ENCODE data around the gene CRYAB. TPM values are rescaled to one million over a fixed set of nuclear protein-coding genes. Genes with fewer than 3 reads are reported as not detected.

Gene CRYAB
- total and polyA plus RNA-seq, 2 donors (not counting 1 experiment from before 2014, with no cell fraction given) = not detected

GRCh38 chr11:111870886-111871692 lies 40.5 kb downstream of the CRYAB start, which contains the start of gene ALG9:
Gene ALG9, minus strand, starts transcription at chr11:111871581. Its CDS starts 99 bp downstream, at chr11:111871482.
- CTCF ChIA-PET = interaction anchor here (0.6 to 2.1 kb wide), 16 partner anchors 7 to 409 kb away, joined by 3 to 10 read pairs (median 4); no protein-coding TSS in a partner anchor

More at GRCh38 chr11:111870886-111871692, 40.5 kb downstream of the CRYAB start, which contains the start of gene ALG9:
- under 1% methylated on average over 48 of the region's 51 CpGs for WGBS (ENCODE audit: insufficient coverage)
- peaks cover 9% of the 10 kb centered on the region for H3K79me2 ChIP-seq (ENCODE audit: control insufficient read depth, insufficient read depth, low read length)
- ATAC-seq (ENCODE audit: low read depth) (peak; percentile 94), DNase-seq (peak; percentile 94)
- peak within 1 kb of the TSS; percentile 81 for H3K4me2 ChIP-seq (replicated peaks; ENCODE audit: low read depth, low read length, poor library complexity, severe bottlenecking)
- H3K36me3 ChIP-seq (replicated peaks in 1 of 2; ENCODE audit: control extremely low read depth in 1 of 2, control insufficient read depth in 1 of 2, extremely low read depth in 1 of 2, insufficient read depth in 2 of 2, low read length in 1 of 2) = peaks cover 4 to 21% of the 10 kb centered on the region in 2 experiments
- peak within 1 kb of the TSS; percentile 87 for H3K9ac ChIP-seq (ENCODE audit: low read length)
- H3K9me3 ChIP-seq (ENCODE audit: control extremely low read depth in 1 of 3, control insufficient read depth in 2 of 3, insufficient read depth in 1 of 3, low read length in 2 of 3) = no peaks in the 10 kb centered on the region
- H3K27me3 Mint-ChIP-seq = no peaks in the 10 kb centered on the region
- H3K27ac ChIP-seq (ENCODE audit: low read length in 2 of 2) = peak within 1 kb of the TSS; percentile 72 to 91
- H3K4me1 Mint-ChIP-seq = peaks cover 17% of the 10 kb centered on the region
- H3K4me3 ChIP-seq (ENCODE audit: control extremely low read depth in 1 of 5, extremely low read depth in 1 of 5, insufficient read depth in 1 of 5, low read depth in 2 of 5, low read length in 4 of 5) = peak within 1 kb of the TSS; percentile 62 to 81 (median 80)
- POLR2A ChIA-PET = interaction anchor here (0.6 to 1.5 kb wide), 6 partner anchors 9 to 269 kb away, joined by 3 to 5 read pairs (median 3); partner anchors contain the start of genes SDHD, SIK2 and TIMM8B
- H3K27ac Mint-ChIP-seq = peak within 1 kb of the TSS; percentile 94
- intact Hi-C loops (cut with micrococcal nuclease) = loop anchor here (1.0 to 2.0 kb wide), 5 partner anchors 8 to 269 kb away; partner anchors contain the start of genes CFAP68, FDXACB1, SDHD and SIK2
- H3K4me1 ChIP-seq (ENCODE audit: control insufficient read depth in 2 of 2, insufficient read depth in 2 of 2, low read length in 2 of 2) = peaks cover 13 to 14% of the 10 kb centered on the region in 2 donors
- H3K9me3 Mint-ChIP-seq (ENCODE audit: insufficient read depth) = no peaks in the 10 kb centered on the region
- H3K4me3 Mint-ChIP-seq = peak within 1 kb of the TSS; percentile 94
- peak within 1 kb of the TSS; percentile 86 for H2AFZ ChIP-seq (ENCODE audit: insufficient read depth, low read depth, low read length, poor library complexity, severe bottlenecking)
- no peak for TF ChIP-seq EZH2 (IDR thresholded peaks at IDR 0.05; ENCODE audit: borderline replicate concordance, insufficient read depth, low read depth, low read length, poor library complexity, severe bottlenecking)
- TF ChIP-seq CTCF (IDR thresholded peaks at IDR 0.05) = no peak
- H4K20me1 ChIP-seq (ENCODE audit: control insufficient read depth, insufficient read depth, low read length, poor library complexity, severe bottlenecking) = no peaks in the 10 kb centered on the region
- H3K27me3 ChIP-seq (replicated peaks in 1 of 4; ENCODE audit: control extremely low read depth in 1 of 4, control insufficient read depth in 3 of 4, insufficient read depth in 4 of 4, low read length in 3 of 4) = no peaks in the 10 kb centered on the region
